ENCODE data around the gene STAG1.
"Not testable (repeated sequence)": the region's sequence is repeated elsewhere in the genome, so short reads cannot be mapped to it uniquely, and the experiment has no call there.

STAG1 gene

GRCh38 chr3:136505676-136506075 lies 246.5 kb downstream of the STAG1 start:
- no peak for DNase-seq (ENCODE audit: low read depth in 2 of 2)

GRCh38 chr3:136503056-136503455 lies 249.1 kb downstream of the STAG1 start:
- DNase-seq (ENCODE audit: low read depth in 2 of 2), result no peak

DNA sequence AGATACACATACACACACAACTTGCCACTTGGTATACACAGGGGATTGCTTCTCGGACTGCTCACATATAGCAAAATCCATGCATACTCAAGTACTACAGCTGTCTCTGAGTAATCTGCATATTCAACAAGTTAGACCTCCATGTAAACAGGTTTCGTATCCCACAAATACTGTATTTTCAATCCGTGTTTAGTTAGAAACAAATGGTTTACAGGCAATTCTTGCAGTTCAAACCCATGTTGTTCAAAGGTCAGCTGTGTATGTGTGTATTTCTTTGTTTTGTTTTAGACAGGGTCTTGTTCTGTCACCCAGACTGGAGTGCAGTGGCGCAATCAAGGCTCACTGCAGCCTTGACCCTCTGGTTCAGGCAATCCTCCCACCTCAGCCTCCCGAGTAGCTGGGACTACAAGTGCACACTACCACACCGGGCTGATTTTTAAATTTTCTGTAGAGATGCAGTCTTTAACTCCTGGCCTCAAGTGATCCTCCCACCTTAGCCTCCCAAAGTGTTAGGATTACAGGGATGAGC lies 253.2 kb downstream of the STAG1 start:
- DNase-seq (ENCODE audit: low read depth in 2 of 2), result no peak

DNA sequence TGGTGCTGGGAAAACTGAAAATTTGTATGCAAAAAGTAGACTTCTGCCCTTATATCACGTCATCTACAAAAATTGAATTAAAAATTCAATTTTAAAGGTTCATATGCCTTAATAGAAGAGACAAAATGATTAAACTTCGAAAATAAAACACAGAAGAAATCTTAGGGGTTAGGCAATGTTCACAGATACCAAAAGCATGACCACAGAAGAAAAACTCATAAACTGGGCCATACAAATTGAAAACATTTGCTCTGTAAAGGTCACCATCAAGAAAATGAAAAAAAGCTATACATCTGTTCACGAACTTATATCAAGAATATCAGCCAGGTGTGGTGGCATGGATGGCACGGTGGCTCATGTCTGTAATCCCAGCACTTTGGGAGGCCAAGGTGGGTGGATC lies 257.0 kb downstream of the STAG1 start:
- DNase-seq (ENCODE audit: low read depth in 2 of 2), result no peak

GRCh38 chr3:136490646-136491405 lies 261.4 kb downstream of the STAG1 start:
- no peak for DNase-seq (ENCODE audit: low read depth in 2 of 2)

GRCh38 chr3:136485777-136486176 lies 266.4 kb downstream of the STAG1 start:
- DNase-seq (ENCODE audit: low read depth in 2 of 2), result no peak

DNA sequence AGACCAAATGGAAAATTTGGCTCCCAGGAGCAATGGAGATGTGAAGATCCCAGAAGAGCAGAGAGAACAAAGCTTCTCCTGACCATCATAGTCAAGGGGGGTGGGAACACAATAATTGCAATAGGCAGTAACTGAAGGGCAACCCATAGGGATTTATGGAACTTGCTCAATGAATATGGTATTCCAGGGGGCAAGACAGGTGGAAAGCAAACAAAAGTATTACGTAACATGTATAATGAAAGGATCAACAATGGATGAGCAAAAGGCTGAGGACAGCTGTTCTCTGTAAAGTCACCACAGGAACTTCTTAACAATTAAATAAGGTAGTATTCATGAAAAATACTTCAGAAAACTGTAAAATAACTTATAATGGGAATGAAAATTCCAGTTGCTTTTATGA lies 275.9 kb downstream of the STAG1 start:
- no peak for DNase-seq (ENCODE audit: low read depth in 2 of 2)

GRCh38 chr3:136474876-136475275 lies 277.3 kb downstream of the STAG1 start:
- DNase-seq (ENCODE audit: low read depth in 2 of 2), result not testable (repeated sequence)

GRCh38 chr3:136473716-136474326 lies 278.4 kb downstream of the STAG1 start:
- no peak for DNase-seq (ENCODE audit: low read depth in 2 of 2)

DNA sequence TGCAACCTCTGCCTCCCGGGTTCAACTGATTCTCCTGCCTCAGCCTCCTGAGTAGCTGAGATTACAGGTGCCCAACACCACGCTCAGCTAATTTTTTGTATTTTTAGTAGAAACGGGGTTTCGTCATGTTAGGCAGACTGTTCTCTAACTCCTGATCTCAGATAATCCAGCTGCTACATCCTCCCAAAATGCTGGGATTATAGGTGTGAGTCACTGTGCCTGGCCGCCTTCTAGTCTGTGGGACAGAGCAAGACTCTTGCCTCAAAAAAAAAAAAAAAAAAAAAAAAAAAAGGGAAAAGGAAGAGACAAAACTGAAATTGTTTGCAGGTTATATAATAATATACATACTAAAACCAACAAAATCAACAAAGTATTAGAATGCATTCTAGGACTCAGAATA lies 286.9 kb downstream of the STAG1 start:
- DNase-seq (ENCODE audit: low read depth in 2 of 2), result no peak

DNA sequence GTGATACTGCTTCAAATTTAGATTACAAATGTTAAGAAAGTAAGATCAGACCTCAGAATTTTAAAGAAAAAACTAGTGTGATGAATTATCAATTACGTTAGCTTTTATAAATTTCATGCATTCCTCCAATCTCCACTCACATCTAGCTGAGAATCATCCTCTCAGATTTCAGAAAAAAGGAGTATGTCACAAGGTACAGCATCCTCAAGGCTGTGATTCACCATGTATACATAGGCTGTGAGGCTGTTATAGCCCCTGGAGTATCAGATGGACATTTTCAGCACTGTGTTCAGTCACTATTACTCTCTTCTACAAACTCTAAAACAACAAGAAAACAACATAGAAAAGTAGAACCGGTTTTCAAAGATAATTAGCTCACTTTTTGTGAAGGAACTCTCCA lies 287.7 kb downstream of the STAG1 start:
- no peak for DNase-seq (ENCODE audit: low read depth in 2 of 2)

- no peak for DNase-seq (ENCODE audit: low read depth in 2 of 2)
These were observed 289.0 kb downstream of the STAG1 start for GRCh38 chr3:136463170-136463569.

DNA sequence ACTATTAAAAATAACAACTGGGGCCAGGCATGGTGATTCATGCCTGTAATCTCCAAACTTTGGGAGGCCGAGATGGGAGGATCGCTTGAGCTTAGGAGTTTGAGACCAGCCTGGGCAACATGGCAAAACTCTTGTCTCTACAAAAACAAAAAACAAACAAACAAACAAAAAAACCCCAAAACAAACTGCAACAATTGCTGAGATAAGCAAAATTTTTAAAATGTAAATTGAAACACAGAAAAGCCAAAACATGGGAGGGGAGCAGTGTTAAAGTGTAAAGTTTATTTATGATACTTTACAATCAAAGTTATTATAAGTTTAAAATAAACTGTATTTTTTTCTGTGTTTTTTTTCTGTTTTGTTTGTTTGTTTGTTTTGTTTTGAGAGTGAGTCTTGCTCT lies 294.4 kb downstream of the STAG1 start:
- DNase-seq (ENCODE audit: low read depth in 2 of 2), result no peak

GRCh38 chr3:136456196-136456595 lies 296.0 kb downstream of the STAG1 start:
- no peak for DNase-seq (ENCODE audit: low read depth in 2 of 2)

GRCh38 chr3:136444581-136444980 lies 307.6 kb downstream of the STAG1 start:
- no peak for DNase-seq (ENCODE audit: low read depth in 2 of 2)

GRCh38 chr3:136437043-136437442 lies 315.1 kb downstream of the STAG1 start:
- DNase-seq (ENCODE audit: low read depth in 2 of 2), result no peak

- DNase-seq (ENCODE audit: low read depth in 2 of 2), result no peak
These were observed 317.7 kb downstream of the STAG1 start for GRCh38 chr3:136434429-136434828.

GRCh38 chr3:136432685-136433084 lies 319.5 kb downstream of the STAG1 start:
- no peak for DNase-seq (ENCODE audit: low read depth in 2 of 2)

- DNase-seq (ENCODE audit: low read depth in 2 of 2), result no peak
These were observed 324.0 kb downstream of the STAG1 start for GRCh38 chr3:136428167-136428566.

DNA sequence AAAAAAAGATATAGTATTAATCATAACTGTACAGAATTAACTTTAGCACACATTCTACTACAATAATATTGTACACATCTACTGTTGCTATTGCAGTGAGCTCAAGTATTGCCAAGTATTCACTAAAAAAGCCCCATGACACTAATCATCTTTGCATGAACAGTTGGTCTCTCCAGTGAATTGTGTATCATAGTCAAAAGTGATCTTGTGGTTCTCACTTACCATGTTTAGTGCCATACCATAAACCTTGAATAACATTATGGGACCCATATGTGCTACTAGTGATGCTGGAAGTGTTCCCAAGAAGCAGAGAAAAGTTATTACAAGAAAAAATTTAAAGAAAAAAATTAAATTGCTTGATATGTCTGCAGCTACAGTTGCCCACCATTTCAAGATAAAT lies 324.9 kb downstream of the STAG1 start:
- DNase-seq (ENCODE audit: low read depth in 2 of 2), result no peak

- no peak for DNase-seq (ENCODE audit: low read depth in 2 of 2)
These were observed 337.7 kb downstream of the STAG1 start for GRCh38 chr3:136414476-136414875.

DNA sequence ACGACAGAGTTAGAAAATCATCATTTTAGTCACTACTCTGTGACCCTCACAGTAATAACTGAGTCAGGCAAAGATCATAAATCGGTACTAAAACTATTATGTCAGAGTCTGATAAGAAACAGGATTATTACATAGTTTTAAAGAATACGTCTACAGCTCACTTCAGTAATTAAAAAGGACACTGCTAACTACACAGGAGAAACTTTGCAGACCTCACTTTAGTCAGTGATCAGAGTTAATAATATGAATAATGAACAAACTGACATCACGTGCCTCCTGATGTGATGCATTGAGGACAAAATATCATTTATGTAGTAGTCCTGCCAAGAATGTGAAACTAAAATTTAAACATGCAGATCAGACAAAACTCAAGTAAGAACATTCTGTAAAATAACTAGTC lies 339.9 kb downstream of the STAG1 start:
- no peak for DNase-seq (ENCODE audit: low read depth in 2 of 2)

DNA sequence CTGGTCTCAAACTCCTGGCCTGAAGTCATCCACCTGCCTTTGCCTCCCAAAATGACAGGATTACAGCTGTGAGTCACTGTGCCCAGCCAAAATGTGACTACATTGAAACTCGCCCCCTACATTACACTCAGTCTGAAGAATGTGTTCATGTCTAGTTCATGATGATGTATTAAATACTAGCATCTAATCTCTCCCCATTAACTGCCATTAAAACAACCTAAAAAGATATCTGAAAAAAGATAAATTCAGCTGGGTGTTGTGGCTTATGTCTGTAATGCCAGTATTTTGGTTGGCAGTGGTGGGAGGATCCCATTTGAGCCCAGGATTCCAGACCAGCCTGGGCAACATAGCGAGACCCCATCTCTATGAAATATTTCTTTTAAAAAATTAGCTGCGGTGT lies 342.6 kb downstream of the STAG1 start:
- no peak for DNase-seq (ENCODE audit: low read depth in 2 of 2)
